IMR-90 (cell line): ENCODE results near the gene LRP11. TPM values are rescaled to one million over a fixed set of nuclear protein-coding genes. Genes with fewer than 3 reads are reported as not detected.

Source experiments
- ATAC-seq: fragments of 200-7000 bp; cut with Tn5 transposase; 2 replicates; pipeline ENCODE4 v1.9.1; 2020; ENCODE audit warnings: low read depth, mild to moderate bottlenecking, moderate library complexity
- BruUV-seq: library from RNA; stranded (reverse); fragments of 400-500 nt; replicated peaks from 2 replicates; lab custom pipeline; 2021; lab: Mats Ljungman, UMichigan
- CTCF ChIA-PET: fragments of 300-600 bp; formaldehyde crosslinking; extraction: SDS; loops from one replicate; lab custom pipeline; 2021; ENCODE audit warnings: antibody characterized with exemption; lab: Yijun Ruan, JAX
- POLR2A ChIA-PET: fragments of 300-600 bp; sonication (Branson Sonifier 250); formaldehyde crosslinking; loops from one replicate; lab custom pipeline; 2022; ENCODE audit warnings: antibody characterized with exemption; ENCODE audit not compliant: unreplicated experiment; lab: Charles Lee
- DNase-seq: peaks from one replicate; pipeline ENCODE4 v3.0.0; 2013
- H2AFZ ChIP-seq: replicated peaks from 2 replicates; pipeline ENCODE3; 2013; ENCODE audit warnings: low read length, mild to moderate bottlenecking; ENCODE audit not compliant: poor library complexity
- H2AK5ac ChIP-seq: 2 replicates; pipeline ENCODE4 v1.6.1; 2013; ENCODE audit warnings: low read depth, low read length, inconsistent platforms
- H2AK9ac ChIP-seq: replicated peaks from 2 replicates; pipeline ENCODE3; 2013; ENCODE audit warnings: mild to moderate bottlenecking, low read depth, low read length, moderate library complexity; ENCODE audit not compliant: poor library complexity
- H2BK120ac ChIP-seq: 2 replicates; pipeline ENCODE4 v1.6.1; 2013; ENCODE audit warnings: low read depth, low read length, inconsistent platforms
- H2BK15ac ChIP-seq: 3 replicates; pipeline ENCODE4 v1.6.1; 2013; ENCODE audit warnings: low read depth, low read length, inconsistent platforms
- H2BK20ac ChIP-seq: 2 replicates; pipeline ENCODE4 v1.6.1; 2013; ENCODE audit warnings: low read depth, mild to moderate bottlenecking, inconsistent platforms, low read length, moderate library complexity
- H2BK5ac ChIP-seq: 2 replicates; pipeline ENCODE4 v1.6.1; 2013; ENCODE audit warnings: mild to moderate bottlenecking, low read depth, low read length, inconsistent platforms; ENCODE audit not compliant: poor library complexity, severe bottlenecking
- H3K14ac ChIP-seq: replicated peaks from 2 replicates; pipeline ENCODE4 v1.6.1; 2013; ENCODE audit warnings: low read depth, low read length, inconsistent platforms
- H3K18ac ChIP-seq: 2 replicates; pipeline ENCODE4 v1.6.1; 2013; ENCODE audit warnings: low read depth, low read length, control low read depth
- H3K23ac ChIP-seq: 2 replicates; pipeline ENCODE4 v1.6.1; 2013; ENCODE audit warnings: low read depth, low read length, inconsistent platforms
- H3K27ac ChIP-seq: 2 replicates; pipeline ENCODE4 v1.5.1; 2013; ENCODE audit warnings: mild to moderate bottlenecking, control low read depth, low read length; ENCODE audit not compliant: insufficient read depth
- H3K27me3 ChIP-seq: 2 replicates; pipeline ENCODE4 v1.6.1; 2013; ENCODE audit warnings: low read length; ENCODE audit not compliant: control insufficient read depth, insufficient read depth
- H3K36me3 ChIP-seq: 2 replicates; pipeline ENCODE4 v1.6.1; 2013; ENCODE audit warnings: low read length, mixed read lengths; ENCODE audit not compliant: control insufficient read depth, insufficient read depth
- H3K4ac ChIP-seq: 2 replicates; pipeline ENCODE4 v1.6.1; 2013; ENCODE audit warnings: low read depth, low read length, inconsistent platforms
- H3K4me1 ChIP-seq: 2 replicates; pipeline ENCODE4 v1.6.1; 2013; ENCODE audit warnings: low read length, mixed read lengths; ENCODE audit not compliant: control insufficient read depth, insufficient read depth
- H3K4me2 ChIP-seq: 2 replicates; pipeline ENCODE4 v1.6.1; 2013; ENCODE audit warnings: low read depth, mild to moderate bottlenecking, control low read depth, low read length, moderate library complexity
- H3K4me3 ChIP-seq: 2 replicates; pipeline ENCODE4 v1.5.1; 2013; ENCODE audit warnings: low read depth, mild to moderate bottlenecking, control low read depth, low read length, moderate library complexity; ENCODE audit not compliant: insufficient read depth
- H3K56ac ChIP-seq: 2 replicates; pipeline ENCODE4 v1.6.1; 2013; ENCODE audit warnings: low read length, inconsistent platforms; ENCODE audit not compliant: insufficient read depth; ENCODE audit errors: extremely low read depth
- H3K79me1 ChIP-seq, 2 experiments: 2 replicates each; pipeline ENCODE4 v1.6.1; 2013; ENCODE audit warnings: low read length in 2 of 2, inconsistent platforms in 1 of 2, low read depth in 1 of 2
- H3K9ac ChIP-seq: 2 replicates; pipeline ENCODE4 v1.6.1; 2013; ENCODE audit warnings: low read depth, low read length, control low read depth
- H3K9me1 ChIP-seq: 2 replicates; pipeline ENCODE4 v1.6.1; 2013; ENCODE audit warnings: low read length, inconsistent platforms; ENCODE audit not compliant: insufficient read depth
- H3K9me3 ChIP-seq: 2 replicates; pipeline ENCODE4 v1.6.1; 2013; ENCODE audit warnings: low read length; ENCODE audit not compliant: control insufficient read depth, insufficient read depth
- H4K20me1 ChIP-seq: 2 replicates; pipeline ENCODE4 v1.6.1; 2013; ENCODE audit warnings: low read length, inconsistent platforms; ENCODE audit not compliant: insufficient read depth
- H4K5ac ChIP-seq: 2 replicates; pipeline ENCODE4 v1.6.1; 2013; ENCODE audit warnings: mild to moderate bottlenecking, low read depth, low read length, control low read depth
- H4K8ac ChIP-seq, 2 experiments: 2 replicates each; pipeline ENCODE4 v1.6.1; 2013; ENCODE audit warnings: low read depth in 2 of 2, low read length in 2 of 2, control low read depth in 1 of 2, inconsistent platforms in 1 of 2
- H4K91ac ChIP-seq: 2 replicates; pipeline ENCODE4 v1.6.1; 2013; ENCODE audit warnings: low read depth, low read length, inconsistent platforms; ENCODE audit not compliant: insufficient read depth
- BHLHE40 ChIP-seq: fragments of 150-350 bp; IDR thresholded peaks from 2 replicates; pipeline ENCODE4 v1.6.1; 2016; ENCODE audit warnings: mild to moderate bottlenecking, low read depth, low read length
- CEBPB ChIP-seq: IDR thresholded peaks from 2 replicates; pipeline ENCODE4 v1.6.1; 2012; ENCODE audit warnings: low read depth, low read length, improper control_type of control experiment
- CHD1 ChIP-seq: IDR thresholded peaks from 2 replicates; pipeline ENCODE4 v1.6.1; 2012; ENCODE audit warnings: low read depth, low read length, improper control_type of control experiment
- FOS ChIP-seq: fragments of 150-350 bp; IDR thresholded peaks from 2 replicates; pipeline ENCODE4 v1.6.1; 2016; ENCODE audit warnings: low read depth, low read length
- MAFK ChIP-seq: IDR thresholded peaks from 2 replicates; pipeline ENCODE4 v1.6.1; 2012; ENCODE audit warnings: low read depth, low read length, improper control_type of control experiment
- MAZ ChIP-seq: IDR thresholded peaks from 2 replicates; pipeline ENCODE4 v1.6.1; 2012; ENCODE audit warnings: low read depth, mild to moderate bottlenecking, low read length, improper control_type of control experiment, moderate library complexity, borderline replicate concordance
- MXI1 ChIP-seq: IDR thresholded peaks from 2 replicates; pipeline ENCODE4 v1.6.1; 2012; ENCODE audit warnings: low read depth, mild to moderate bottlenecking, low read length, moderate library complexity, borderline replicate concordance
- NFE2L2 ChIP-seq: fragments of 150-350 bp; IDR thresholded peaks from 2 replicates; pipeline ENCODE4 v1.6.1; 2016; ENCODE audit warnings: low read depth, mild to moderate bottlenecking, low read length
- POLR2A ChIP-seq: IDR thresholded peaks from 2 replicates; pipeline ENCODE4 v1.6.1; 2012; ENCODE audit warnings: mild to moderate bottlenecking, low read depth, low read length
- RAD21 ChIP-seq: IDR thresholded peaks from 2 replicates; pipeline ENCODE4 v1.6.1; 2012; ENCODE audit warnings: low read length, improper control_type of control experiment
- RCOR1 ChIP-seq: IDR thresholded peaks from 2 replicates; pipeline ENCODE4 v1.6.1; 2012; ENCODE audit warnings: mild to moderate bottlenecking, low read length, improper control_type of control experiment; ENCODE audit not compliant: insufficient replicate concordance
- RFX5 ChIP-seq: IDR thresholded peaks from 2 replicates; pipeline ENCODE4 v1.8.0; 2012; ENCODE audit warnings: low read depth, mild to moderate bottlenecking, low read length, moderate library complexity
- SMC3 ChIP-seq: fragments of 150-350 bp; IDR thresholded peaks from 2 replicates; pipeline ENCODE4 v1.6.1; 2016; ENCODE audit warnings: low read depth, mild to moderate bottlenecking, antibody characterized with exemption, low read length, moderate library complexity
- USF2 ChIP-seq: fragments of 150-350 bp; IDR thresholded peaks from 2 replicates; pipeline ENCODE4 v1.6.1; 2017; ENCODE audit warnings: mild to moderate bottlenecking, antibody characterized with exemption, low read length, low read depth
- WGBS, 2 experiments: methylation state at CpG; one replicate each; pipeline versions ENCODE4 v1.1.5 to v1.1.7; 2013; ENCODE audit warnings: missing lambda C conversion rate in 2 of 2; ENCODE audit not compliant: insufficient read length in 1 of 2; ENCODE audit errors: extremely low coverage in 2 of 2; 5-methylcytosine and 5-hydroxymethylcytosine counted together
- dilution Hi-C: fragments of 300-500 bp; cut with HindIII; formaldehyde crosslinking; loops from one replicate; pipeline ENCODE4 v1.14.3; 2018; ENCODE audit warnings: low sequenced_read_pairs; ENCODE audit not compliant: unreplicated experiment
- in situ Hi-C: fragments of 300-500 bp; cut with MboI; formaldehyde crosslinking; loops from 3 replicates; pipeline ENCODE4 v1.14.3; 2019; ENCODE audit warnings: low sequenced_read_pairs, inconsistent platforms, mixed read lengths
- intact Hi-C: fragments of 100-400 bp; cut with micrococcal nuclease; formaldehyde crosslinking; loops from 2 replicates; pipeline ENCODE4 v1.10.0; 2022
- polyA plus RNA-seq, 3 experiments: library from polyadenylated mRNA; depleted of rRNA; stranded (reverse); fragments of >200 nt; gene quantifications; 2 replicates each; pipeline ENCODE4 v1.2.3, GENCODE V29; 2012; ENCODE audit warnings: low replicate concordance in 1 of 3
- total RNA-seq: library from RNA; depleted of rRNA; stranded (reverse); fragments of >200 nt; gene quantifications from 2 replicates; pipeline ENCODE4 v1.2.3, GENCODE V29; 2012
- TF ChIP-seq, protein P1 (sequence below): conservative IDR thresholded peaks from 2 replicates; pipeline ENCODE4 v1.5.1; 2012; ENCODE audit warnings: mild to moderate bottlenecking, low read depth, low read length, improper control_type of control experiment
- TF ChIP-seq, protein P2 (sequence below): fragments of 150-350 bp; IDR thresholded peaks from 2 replicates; pipeline ENCODE4 v1.6.1; 2016; ENCODE audit warnings: low read depth, mild to moderate bottlenecking, low read length, moderate library complexity, borderline replicate concordance

The LRP11 gene
- total and polyA plus RNA-seq, 2 of the 4 experiments (the other 2 are of a cell fraction) = 48.8 to 63.8 TPM

DNA sequence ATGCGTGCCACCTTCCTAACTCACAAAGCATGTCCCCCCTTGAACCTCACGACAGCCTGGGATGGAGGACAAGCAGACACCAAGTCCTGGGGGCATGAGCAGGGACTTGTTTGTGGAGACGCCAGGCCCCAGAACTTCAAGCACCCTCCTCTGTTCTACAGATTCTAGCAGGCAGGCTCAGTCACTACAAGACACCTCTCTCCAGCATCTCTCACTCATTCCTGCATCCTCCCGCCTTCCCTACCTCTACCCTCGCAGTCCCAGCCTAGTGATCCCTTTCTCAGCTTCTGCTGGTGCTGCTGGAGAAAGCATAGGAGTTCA is 3.7 kb downstream of the LRP11 start:
- Histone ChIP-seq H3K4me2 (peak overlapping the region; percentile 90), H3K23ac (peak overlapping the region; percentile 98), H3K9me1 (peaks cover 16% of the 10 kb centered on the region), H3K4me1 (peaks cover 30% of the 10 kb centered on the region), H2BK20ac (peak overlapping the region; percentile 86), H2BK15ac (peak overlapping the region; percentile 95), H3K14ac (peak overlapping the region; percentile 91), H4K8ac (peak overlapping the region; percentile 23 to 71; a peak in 3 of 4 replicates), H2BK5ac (peak overlapping the region; percentile 87), H4K20me1 (peaks cover 16% of the 10 kb centered on the region), H4K5ac (peak overlapping the region; percentile 41), H3K79me1 (peaks cover 12 to 43% of the 10 kb centered on the region in 2 experiments), H2BK120ac (peak overlapping the region; percentile 86), H2AFZ (no peak overlapping the region), H3K9me3 (no peaks in the 10 kb centered on the region), H2AK9ac (peak overlapping the region; percentile 39), H3K18ac (peak overlapping the region; percentile 72), H3K27me3 (no peaks in the 10 kb centered on the region), H3K27ac (peak overlapping the region; percentile 78), H4K91ac (peak overlapping the region; percentile 88), H3K56ac (peak overlapping the region; percentile 15; the same call in 1 of the 2 replicates), H3K4me3 (no peak overlapping the region), H3K4ac (peak overlapping the region; percentile 88), H2AK5ac (peak overlapping the region; percentile 92), H3K9ac (peak overlapping the region; percentile 52; the same call in 1 of the 2 replicates), H3K36me3 (peaks cover 3% of the 10 kb centered on the region; the same call in 1 of the 2 replicates)
- no peak for TF ChIP-seq SMC3
- TF ChIP-seq FOS = no peak
- TF ChIP-seq RCOR1 = no peak
- no peak for TF ChIP-seq POLR2A
- no peak for TF ChIP-seq RFX5
- TF ChIP-seq, protein P1, sequence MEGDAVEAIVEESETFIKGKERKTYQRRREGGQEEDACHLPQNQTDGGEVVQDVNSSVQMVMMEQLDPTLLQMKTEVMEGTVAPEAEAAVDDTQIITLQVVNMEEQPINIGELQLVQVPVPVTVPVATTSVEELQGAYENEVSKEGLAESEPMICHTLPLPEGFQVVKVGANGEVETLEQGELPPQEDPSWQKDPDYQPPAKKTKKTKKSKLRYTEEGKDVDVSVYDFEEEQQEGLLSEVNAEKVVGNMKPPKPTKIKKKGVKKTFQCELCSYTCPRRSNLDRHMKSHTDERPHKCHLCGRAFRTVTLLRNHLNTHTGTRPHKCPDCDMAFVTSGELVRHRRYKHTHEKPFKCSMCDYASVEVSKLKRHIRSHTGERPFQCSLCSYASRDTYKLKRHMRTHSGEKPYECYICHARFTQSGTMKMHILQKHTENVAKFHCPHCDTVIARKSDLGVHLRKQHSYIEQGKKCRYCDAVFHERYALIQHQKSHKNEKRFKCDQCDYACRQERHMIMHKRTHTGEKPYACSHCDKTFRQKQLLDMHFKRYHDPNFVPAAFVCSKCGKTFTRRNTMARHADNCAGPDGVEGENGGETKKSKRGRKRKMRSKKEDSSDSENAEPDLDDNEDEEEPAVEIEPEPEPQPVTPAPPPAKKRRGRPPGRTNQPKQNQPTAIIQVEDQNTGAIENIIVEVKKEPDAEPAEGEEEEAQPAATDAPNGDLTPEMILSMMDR = no peak
- no peak for TF ChIP-seq MXI1
- TF ChIP-seq CEBPB = no peak
- TF ChIP-seq, protein P2, sequence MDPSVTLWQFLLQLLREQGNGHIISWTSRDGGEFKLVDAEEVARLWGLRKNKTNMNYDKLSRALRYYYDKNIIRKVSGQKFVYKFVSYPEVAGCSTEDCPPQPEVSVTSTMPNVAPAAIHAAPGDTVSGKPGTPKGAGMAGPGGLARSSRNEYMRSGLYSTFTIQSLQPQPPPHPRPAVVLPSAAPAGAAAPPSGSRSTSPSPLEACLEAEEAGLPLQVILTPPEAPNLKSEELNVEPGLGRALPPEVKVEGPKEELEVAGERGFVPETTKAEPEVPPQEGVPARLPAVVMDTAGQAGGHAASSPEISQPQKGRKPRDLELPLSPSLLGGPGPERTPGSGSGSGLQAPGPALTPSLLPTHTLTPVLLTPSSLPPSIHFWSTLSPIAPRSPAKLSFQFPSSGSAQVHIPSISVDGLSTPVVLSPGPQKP = no peak
- TF ChIP-seq BHLHE40 = no peak
- no peak for TF ChIP-seq NFE2L2
- TF ChIP-seq RAD21 = no peak
- TF ChIP-seq MAZ = no peak
- no peak for TF ChIP-seq MAFK
- no peak for TF ChIP-seq USF2
- no peak for TF ChIP-seq CHD1
- dilution Hi-C loops (no loop called here), intact Hi-C loops (no loop called here), in situ Hi-C loops (no loop called here)
- POLR2A ChIA-PET = no interaction called here
- 80% methylated on average over 1 of the region's 5 CpGs; no CpG with 5 or more reads in 1 of the 2 experiments for WGBS, 2 experiments
- DNase-seq (no peak), ATAC-seq (no peak)
- CTCF ChIA-PET = interaction anchor here (0.6 to 1.0 kb wide), 3 partner anchors 13 to 28 kb away, joined by 3 to 5 read pairs (median 4); no protein-coding TSS in a partner anchor
- BruUV-seq = no TSS peak
